Breast epithelium (tissue), 3 donors: ENCODE results near the gene SEMA3F.

Experiments
- POLR2A ChIP-seq: fragments of 450-650 bp; IDR thresholded peaks from one replicate; pipeline ENCODE4 v1.6.1; 2016; ENCODE audit warnings: antibody characterized with exemption, mild to moderate bottlenecking, moderate library complexity
- TF ChIP-seq, protein P1 (sequence below), 3 donors: fragments of 450-650 bp; IDR thresholded peaks; one replicate each; pipeline ENCODE4 v1.5.1; 2016 to 2017; ENCODE audit warnings: antibody characterized with exemption in 3 of 3, mild to moderate bottlenecking in 3 of 3, moderate library complexity in 3 of 3

DNA sequence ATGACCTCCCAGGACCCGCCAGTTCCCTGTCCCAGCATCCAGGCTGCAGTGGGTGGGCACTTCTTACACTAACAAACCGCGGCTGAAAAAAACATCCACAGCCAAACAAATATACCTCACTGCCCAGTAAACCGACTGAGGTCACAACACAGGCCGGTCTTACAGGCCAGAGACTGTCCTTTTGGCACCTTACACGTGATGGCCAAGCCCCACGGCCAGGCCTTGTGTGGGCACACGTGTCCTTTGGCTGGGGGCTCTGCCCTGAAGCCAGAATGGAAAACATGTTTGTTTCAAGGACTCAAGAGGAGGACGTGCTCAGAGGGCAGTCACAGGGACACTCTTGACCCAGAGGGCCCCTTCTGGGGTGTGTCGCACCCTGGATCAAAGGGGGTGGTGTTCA, 59.7 kb downstream of the SEMA3F start:
- TF ChIP-seq, protein P1, sequence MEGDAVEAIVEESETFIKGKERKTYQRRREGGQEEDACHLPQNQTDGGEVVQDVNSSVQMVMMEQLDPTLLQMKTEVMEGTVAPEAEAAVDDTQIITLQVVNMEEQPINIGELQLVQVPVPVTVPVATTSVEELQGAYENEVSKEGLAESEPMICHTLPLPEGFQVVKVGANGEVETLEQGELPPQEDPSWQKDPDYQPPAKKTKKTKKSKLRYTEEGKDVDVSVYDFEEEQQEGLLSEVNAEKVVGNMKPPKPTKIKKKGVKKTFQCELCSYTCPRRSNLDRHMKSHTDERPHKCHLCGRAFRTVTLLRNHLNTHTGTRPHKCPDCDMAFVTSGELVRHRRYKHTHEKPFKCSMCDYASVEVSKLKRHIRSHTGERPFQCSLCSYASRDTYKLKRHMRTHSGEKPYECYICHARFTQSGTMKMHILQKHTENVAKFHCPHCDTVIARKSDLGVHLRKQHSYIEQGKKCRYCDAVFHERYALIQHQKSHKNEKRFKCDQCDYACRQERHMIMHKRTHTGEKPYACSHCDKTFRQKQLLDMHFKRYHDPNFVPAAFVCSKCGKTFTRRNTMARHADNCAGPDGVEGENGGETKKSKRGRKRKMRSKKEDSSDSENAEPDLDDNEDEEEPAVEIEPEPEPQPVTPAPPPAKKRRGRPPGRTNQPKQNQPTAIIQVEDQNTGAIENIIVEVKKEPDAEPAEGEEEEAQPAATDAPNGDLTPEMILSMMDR (IDR thresholded peaks at IDR 0.05) = no peak
- TF ChIP-seq POLR2A = no peak
